ENCODE data around the gene OPRM1.
"Not testable (repeated sequence)": the region's sequence is repeated elsewhere in the genome, so short reads cannot be mapped to it uniquely, and the experiment has no call there.

OPRM1 gene

DNA sequence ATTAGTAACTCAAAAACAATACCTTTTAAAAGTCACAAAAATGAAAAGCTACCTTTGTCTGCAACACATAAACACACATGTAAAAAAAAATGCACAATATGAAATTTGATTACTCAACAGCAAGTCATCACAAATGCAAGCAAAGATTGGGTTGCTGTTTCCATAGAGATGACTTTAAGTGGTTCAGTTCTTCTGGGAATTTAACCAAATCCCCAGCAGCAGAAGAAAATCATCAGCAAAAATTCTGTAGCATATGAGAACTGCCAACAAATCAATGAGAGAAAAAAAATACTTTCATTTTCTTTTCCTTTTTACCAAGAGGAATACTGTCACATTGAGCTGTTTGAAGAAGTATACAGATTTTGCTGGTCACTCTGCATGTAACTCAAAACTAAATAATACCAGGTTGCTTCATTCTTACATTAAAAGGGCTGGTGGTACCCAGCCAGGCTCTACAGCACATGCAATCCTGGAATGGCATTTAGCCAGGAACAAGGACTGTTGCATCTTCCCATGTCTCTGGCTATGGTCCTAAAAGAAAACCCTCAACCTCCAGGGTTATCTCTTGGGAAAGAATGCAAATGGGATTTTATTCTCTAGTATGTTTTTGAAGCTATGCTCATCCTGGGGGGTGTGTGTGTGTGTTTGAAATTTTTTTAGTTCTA is 158.3 kb downstream of the OPRM1 start:
- no peak for DNase-seq
- intact Hi-C loops (cut with DNase I), result no loop called here

DNA sequence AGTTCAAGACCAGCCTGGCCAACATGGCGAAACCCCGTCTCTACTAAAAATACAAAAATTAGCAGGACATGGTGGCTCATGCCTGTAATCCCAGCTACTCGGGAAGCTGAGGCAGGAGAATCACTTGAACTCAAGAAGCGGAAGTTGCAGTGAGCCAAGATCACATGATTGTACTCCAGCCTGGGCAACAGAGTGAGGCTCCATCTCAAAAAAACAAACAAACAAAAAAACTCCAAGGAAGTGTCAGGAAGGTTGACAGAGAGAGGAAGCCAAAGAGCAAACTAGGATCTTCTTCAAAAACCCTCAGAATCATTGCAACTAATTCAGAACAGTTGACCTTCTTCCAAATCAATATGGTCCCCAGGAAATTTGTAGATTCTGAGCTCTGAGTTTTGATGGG is 162.6 kb downstream of the OPRM1 start:
- intact Hi-C loops (cut with DNase I); DNase-seq: not testable (repeated sequence)

DNA sequence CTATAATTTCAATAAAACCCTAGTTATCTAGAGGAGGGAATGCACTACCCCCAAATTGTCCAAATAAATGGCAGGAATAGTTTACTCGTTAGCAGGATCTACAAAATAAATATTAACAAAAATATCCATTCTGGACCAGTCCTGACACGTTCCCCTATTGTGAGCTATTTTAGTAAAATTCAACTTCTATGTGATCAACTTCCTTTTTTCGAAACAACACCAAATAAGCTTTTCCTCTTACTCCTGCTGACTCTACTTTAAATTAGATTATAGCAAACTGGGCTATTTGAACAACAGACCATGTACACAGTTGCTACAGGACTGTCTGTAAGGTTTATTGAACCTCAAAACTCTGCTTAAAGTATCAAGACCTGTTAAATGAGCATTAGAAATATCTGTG is 163.3 kb downstream of the OPRM1 start:
- intact Hi-C loops (cut with DNase I), result no loop called here
- no peak for DNase-seq

DNA sequence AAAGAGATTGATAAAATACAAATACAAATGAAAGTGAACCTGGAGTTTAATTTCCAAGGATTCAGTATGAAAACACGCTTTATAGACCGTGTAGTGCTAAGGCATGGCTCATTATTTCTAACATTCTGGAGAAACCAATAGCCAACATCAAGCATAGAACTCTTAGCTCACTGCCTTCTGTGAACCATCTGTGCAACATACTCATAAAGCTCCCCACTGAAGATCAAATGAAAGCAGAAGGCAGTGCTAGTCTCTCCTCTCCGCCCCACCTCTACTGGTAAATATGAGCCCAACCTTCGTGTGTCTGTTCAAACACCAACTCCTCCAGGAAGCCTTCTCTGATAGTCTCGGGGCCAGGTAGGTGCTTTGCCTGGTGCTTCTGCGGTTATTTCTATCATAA is 163.9 kb downstream of the OPRM1 start:
- DNase-seq, result no peak
- intact Hi-C loops (cut with DNase I), result no loop called here

DNA sequence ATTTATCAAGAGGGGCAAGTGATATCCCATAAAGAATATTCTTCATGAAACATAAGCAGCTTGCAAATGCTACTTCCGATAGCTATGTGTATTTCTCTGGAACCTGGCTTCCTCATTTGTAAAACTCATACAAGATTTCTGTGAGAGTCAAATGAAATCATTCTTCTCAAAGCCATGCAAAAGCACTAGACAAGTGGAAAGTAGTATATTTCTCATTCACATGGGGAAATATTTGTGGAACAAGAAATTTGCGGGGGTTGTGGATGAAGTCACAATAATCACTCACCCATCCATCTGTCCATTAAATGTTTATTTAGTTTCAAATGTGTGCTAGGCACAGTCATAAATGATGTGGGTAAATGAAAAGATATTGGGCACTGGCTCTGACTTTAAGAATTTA is 167.1 kb downstream of the OPRM1 start:
- intact Hi-C loops (cut with DNase I), result no loop called here
- DNase-seq, result no peak

DNA sequence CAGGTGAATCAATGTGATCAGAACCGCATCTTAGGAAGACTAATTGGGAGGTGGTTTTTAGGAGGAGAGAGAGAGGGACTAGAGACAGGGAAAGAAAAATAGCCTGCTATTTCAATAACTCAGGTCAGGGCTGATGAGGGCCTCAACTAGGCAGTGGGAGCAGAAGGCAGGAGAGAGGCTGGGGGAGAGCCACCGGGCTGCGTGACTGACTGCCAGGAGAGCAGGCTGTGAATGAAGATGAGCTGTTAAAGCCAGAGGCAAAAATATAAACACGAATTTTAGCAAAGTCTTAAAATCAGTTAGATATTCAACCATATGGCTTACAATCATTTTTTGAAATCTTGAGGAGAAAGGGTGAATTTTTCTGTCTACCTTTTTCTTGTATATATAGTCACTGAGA is 168.0 kb downstream of the OPRM1 start:
- intact Hi-C loops (cut with DNase I), result no loop called here
- peak in 2 of 10 donors; percentile 23 to 79 for DNase-seq

DNA sequence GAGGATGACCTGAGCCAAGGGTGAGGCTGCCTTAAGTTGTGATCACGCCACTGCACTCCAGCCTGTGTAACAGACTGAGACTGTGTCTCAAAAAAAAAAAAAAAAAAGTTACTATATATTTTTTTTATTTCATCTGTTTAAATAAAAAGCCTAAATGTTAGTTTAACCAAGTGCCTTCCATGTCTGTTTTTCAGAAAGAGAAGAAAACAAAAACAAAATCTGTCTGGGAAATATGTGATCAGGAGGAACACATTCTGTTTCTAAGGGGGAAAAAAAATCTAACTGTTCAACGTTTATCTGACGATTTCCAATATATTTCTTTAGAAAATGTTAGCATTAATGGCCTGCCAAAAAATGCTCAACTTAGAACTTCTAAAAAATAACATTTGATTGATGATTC is 170.5 kb downstream of the OPRM1 start:
- intact Hi-C loops (cut with DNase I), result no loop called here
- no peak for DNase-seq

DNA sequence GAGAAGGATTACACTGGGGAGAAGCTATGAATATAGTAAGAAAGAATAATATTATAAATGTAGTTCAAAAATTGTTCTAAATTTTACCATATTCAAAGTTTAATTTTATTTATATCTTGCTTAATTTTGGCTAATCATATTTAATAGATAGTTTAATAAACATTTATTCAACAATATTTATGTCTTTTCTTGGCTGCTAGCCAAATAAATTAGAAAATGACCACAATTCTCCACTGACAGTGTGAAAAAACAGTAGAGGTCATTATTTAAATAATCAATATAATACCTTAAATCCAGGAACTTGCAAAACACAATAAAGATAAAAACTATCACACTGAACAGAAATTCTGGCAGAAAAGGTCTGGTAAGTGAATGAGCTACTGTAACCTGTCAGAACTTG is 171.6 kb downstream of the OPRM1 start:
- intact Hi-C loops (cut with DNase I), result no loop called here
- no peak for DNase-seq

DNA sequence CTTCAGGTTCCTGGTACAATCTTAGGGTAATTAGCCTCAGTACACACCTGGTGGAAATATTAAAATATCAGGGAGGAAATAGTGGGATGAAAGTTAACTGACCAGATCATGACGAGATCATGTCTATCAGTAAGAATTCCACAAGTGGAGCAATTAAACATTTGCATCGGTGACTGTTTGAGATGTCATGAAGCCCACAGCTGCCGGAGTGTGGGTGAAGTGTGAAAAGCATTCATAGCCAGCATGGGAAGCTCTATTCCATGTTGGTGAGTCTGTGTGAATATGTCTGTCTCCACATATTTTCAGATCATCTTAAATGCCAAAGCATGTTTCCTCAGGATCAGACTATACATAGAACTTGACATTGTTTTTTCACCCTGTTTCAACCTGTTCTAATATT is 174.7 kb downstream of the OPRM1 start:
- peak in 4 of 10 donors; percentile 15 to 89 (median 55) for DNase-seq
- intact Hi-C loops (cut with DNase I), result no loop called here

DNA sequence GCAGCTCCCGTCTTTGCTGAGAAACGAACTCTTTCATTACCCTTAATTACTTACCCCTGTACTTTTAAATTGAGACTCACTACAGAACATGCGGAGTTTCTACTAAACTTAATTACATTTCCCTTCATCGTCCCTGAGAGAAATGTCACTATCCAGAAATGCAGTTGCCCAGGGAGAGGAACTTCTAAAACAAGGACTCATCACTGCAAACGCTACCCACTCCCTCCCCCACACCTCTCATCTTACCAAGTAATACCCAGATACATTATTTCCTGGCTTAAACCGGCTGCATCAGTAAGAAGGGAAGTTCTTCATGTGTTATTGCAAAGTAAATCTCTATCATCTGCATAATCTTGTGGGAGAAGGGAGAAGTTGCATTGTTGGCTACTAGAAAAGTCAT is 179.3 kb downstream of the OPRM1 start:
- DNase-seq, result no peak
- intact Hi-C loops (cut with DNase I), result no loop called here

DNA sequence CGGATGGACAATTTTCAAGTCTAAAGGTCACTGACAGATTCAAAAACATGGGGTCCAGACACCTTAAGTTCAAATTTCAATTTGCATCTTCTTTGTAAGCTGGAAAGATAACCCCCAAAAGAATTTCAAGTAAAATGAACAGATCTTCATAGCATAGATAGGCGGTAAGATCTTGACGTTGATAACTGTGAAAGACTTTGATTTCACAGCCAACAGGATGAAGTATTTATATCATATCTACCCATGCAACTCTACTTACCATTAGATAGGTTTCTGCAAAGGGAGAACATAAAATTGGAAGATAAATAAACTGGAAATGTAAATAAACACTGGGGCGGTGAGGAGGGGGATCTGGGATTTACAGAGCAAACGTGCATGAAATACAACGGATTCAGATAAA is 179.7 kb downstream of the OPRM1 start:
- no peak for DNase-seq
- intact Hi-C loops (cut with DNase I), result no loop called here

DNA sequence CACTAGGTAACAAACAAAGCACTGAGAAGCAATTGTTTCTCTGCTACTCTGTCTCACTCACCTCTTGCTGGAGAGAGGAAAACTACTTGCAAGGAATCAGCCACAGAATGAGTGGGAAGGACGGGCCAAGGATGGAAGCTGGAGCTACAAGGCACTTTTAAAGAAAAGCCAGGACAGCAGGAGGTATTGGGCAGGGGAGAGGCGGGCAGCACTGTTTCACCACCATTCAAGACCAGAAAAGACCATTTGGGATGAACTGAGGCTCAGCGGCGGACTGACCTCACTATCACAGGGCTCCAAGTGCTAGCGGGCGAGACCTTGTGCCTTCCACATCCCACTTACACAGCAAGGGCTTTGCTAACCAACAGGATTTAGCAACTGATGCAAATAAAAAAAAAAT is 180.2 kb downstream of the OPRM1 start:
- intact Hi-C loops (cut with DNase I), result no loop called here
- peak in 4 of 10 donors; percentile 16 to 78 (median 22) for DNase-seq

DNA sequence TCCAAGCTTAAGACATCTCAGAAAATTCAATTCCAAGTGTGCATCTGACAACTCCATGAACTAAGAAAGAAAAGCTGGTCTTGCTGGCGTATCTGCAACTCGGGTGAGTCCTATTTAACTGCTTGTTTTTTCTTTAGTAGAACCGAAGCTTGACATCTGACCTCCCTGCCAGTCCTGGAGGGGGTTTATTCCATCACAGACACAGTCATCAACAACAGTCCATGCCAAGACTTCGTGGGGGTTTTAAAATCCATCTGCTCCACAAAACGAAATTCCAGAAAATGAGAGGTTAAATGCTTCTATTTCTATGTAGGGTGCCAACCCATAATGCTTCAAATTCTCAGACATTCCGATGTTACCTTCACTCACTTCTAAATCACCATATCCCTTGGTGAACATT is 183.7 kb downstream of the OPRM1 start:
- intact Hi-C loops (cut with DNase I), result no loop called here

DNA sequence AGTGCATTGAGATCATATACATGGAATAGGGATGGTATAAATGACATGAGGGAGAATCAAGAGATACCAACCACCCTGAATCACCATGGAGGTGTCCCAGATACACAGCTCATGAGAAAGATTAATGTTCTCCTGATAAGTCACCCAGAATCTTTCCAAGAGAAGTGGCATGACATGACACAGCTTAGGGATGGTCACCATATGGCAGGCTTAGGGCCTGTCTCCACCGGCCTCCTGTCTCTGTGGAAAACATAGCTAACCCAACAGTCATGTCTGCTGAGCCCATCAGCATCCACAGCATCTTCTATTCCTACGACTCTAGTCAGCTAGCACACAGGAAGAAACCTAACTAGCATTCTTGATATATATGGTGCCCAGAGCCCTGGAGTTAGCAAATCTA is 184.3 kb downstream of the OPRM1 start:
- DNase-seq, result no peak
- intact Hi-C loops (cut with DNase I), result no loop called here

More for the DNA sequence above, 183.7 kb downstream of the OPRM1 start:
- no peak for DNase-seq

DNA sequence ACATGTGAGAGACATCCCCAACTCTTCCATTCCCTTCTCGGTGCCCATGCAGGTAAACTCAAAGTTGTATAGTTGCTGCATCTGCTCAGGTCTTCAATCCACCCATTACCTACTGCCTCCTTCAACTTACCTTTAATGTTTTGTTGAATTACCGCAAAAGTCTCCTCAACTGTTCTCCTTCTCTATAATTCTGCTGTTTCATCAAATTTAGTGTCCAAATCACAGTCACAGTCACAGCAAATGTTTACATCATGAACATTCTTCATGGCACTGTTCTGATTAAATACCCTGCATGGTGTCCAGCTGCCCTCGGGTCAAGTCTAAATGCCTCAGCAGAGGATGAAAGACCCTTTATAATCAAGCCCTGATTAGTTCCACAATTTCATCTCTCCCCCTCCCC is 187.4 kb downstream of the OPRM1 start:
- intact Hi-C loops (cut with DNase I), result no loop called here
- DNase-seq, result no peak

DNA sequence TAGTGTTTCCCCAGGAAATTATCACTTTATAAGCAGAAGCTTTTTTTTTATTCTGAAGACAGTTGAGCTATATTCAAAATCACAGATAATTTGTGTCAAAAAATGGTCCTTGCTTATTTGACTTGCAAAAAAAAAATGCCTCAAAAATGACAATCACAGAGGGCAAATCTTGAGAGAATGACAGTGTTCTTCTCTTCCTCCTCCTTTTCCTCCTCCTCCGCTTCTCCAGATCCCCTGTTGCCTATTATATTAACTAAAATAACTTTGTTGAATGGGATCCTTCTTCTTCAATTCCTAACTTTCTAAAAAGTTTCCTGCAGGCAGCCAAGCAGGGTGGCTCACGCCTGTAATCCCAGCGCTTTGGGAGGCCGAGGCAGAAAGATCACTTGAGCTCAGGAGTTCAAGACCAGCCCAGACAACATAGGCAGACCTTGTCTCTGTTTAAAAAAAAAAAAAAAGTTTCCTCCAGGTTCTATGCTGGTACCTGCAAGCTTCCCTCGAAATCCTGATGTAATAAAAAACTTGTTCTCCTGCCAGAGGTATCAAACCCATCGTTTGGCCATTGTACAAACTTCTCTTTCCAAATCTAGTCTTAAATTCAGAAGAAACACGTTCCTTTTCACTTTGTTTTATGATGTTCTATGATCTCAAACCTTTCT is 189.0 kb downstream of the OPRM1 start:
- no peak for DNase-seq
- intact Hi-C loops (cut with DNase I), result no loop called here

DNA sequence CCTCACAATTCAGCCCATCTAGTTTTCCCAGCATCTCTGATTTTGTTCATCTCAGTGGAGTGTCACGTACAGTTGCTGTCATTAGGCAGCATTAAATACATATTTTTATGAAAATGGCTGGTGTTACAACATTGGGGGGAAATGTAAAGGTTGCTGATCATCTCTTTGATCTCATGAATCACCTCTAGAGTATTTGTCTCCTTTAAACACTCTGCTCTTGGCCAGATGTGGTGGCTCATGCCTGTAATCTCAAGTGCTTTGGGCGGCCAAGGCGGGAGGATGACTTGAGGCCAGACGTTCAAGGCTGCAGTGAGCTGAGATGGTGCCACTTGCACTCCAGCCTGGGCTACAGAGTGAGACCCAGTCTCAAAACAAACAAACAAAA is 189.5 kb downstream of the OPRM1 start:
- intact Hi-C loops (cut with DNase I), result no loop called here
- no peak for DNase-seq

DNA sequence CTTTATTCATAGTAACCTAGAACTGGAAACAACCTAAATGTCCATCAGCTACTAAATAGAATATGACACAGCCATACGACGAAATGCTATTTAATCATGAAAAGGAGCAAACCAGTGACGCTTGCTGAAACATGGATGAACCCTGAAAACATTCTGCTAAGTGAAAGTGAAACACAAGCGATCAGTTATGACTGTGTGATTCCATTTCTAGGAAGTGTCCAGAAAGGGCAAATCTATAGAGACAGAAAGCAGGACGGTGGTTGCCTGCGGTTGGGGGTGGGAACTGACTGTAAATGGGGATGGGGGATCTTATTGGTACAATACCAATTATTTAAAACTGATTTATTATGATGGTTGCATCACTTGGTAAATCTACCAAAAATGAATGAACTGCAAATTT is 190.7 kb downstream of the OPRM1 start:
- no peak for DNase-seq
- intact Hi-C loops (cut with DNase I), result no loop called here

DNA sequence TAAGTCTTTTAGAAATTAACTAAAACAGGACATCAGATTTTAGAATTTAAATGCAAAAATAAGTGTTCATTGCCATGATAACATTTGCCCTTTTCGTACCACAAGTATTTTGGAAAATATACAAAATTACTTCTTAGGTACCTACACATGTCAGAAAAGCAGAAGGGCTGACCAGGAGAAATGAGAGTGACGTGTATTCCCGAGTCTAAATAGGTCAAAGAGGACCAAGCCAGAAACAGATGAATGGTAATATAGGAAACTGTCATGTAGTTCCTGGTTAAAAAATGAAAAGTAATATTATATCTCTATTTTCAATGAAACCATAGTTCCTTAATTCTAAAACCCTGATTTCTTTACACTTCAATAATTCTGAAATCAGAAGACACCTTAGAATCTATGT is 191.4 kb downstream of the OPRM1 start:
- no peak for DNase-seq
- intact Hi-C loops (cut with DNase I), result no loop called here

DNA sequence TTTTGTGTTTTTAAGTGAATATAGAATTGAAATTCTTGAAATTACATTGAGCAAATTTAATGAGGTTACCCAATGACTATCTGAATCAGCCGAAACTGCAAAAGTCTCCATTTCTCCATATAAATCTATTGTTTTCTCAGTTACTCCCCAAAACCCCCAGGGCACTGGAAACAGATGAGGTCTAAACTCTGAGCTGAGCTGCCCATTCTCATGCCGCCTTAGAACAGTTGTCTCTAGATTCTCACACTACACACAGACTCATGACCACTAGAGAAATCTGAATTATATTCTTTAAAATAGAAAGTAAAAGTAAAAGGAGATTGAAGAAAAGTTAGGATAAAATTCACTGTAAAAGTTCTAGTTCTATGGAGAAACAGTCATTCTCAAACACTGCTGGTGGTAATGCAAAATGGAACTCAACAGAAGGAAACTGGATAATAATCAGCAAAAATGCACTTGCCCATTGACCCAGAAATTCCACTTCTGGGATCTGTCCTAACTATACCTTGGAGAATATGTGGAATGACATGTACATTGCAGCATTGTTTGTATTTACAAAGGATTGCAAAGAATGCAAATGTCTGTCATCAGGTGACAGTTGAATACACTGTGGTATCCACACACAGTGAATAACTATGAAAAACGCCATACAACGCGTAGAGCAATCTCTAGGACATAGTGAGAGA is 192.0 kb downstream of the OPRM1 start:
- intact Hi-C loops (cut with DNase I), result no loop called here
- no peak for DNase-seq

DNA sequence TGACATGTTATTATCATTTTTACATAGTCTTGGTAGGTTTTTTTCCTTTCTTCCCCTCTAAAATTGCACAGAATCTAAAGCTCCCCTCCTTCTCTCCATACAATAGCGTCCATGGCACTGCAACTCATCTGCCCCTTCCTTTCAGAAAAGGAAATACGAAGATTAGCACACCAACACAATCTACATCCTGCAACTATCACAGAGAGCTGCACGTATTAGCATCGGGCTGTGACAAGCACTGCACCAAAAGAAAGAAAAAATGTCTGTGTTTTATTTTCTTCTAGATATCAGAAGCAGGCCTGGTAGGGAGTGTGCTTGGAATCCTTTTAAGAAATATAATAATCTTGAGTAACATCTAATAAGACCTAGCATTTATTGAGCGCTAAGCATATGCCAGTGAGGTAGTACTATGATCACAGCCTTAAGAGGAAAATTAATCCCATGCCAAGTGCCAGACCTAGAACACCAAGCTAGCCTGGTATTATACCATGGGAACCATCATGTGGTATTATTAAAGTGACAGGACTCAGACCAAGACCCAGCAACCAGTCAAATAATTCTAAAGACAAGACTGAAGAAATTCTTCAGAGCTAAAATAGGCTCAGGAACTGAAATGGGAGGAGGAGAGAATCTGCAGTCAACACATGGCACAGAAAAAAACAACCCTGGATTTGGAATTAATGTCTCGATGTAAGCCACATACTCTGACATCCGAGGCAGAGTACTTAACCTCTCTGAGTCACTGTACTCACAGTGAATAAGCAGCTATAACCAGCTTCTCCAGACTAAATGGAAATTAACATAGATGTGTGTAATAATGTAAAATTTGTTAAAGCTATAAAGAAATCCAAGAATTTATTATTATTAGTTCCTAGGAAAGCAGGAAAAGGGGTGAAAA is 193.2 kb downstream of the OPRM1 start:
- intact Hi-C loops (cut with DNase I), result no loop called here
- no peak for DNase-seq

Measured in posterior cingulate gyrus (tissue), 11 donors.